HTERT RPE-1 (cell line): ENCODE measurements around the gene ZCCHC2.

Experiments used
- in situ Hi-C: fragments of 300-500 bp; cut with MboI; formaldehyde crosslinking; loops from 4 replicates; pipeline ENCODE4 v1.14.3; 2020; ENCODE audit warnings: low sequenced_read_pairs

Gene ZCCHC2

GRCh38 chr18:62537042-62537894 lies 14.4 kb downstream of the ZCCHC2 start:
- in situ Hi-C loops, result no loop called here

- in situ Hi-C loops, result no loop called here
Observed at GRCh38 chr18:62537946-62538345, 15.1 kb downstream of the ZCCHC2 start.

- in situ Hi-C loops, result no loop called here
Observed at GRCh38 chr18:62538881-62539280, 16.1 kb downstream of the ZCCHC2 start.

- in situ Hi-C loops, result no loop called here
Observed at GRCh38 chr18:62539284-62540165, 16.7 kb downstream of the ZCCHC2 start.

GRCh38 chr18:62543021-62543420 lies 20.2 kb downstream of the ZCCHC2 start:
- in situ Hi-C loops, result no loop called here

GRCh38 chr18:62545098-62545497 lies 22.3 kb downstream of the ZCCHC2 start:
- in situ Hi-C loops, result no loop called here

- in situ Hi-C loops, result no loop called here
Observed at GRCh38 chr18:62549755-62550154, 26.9 kb downstream of the ZCCHC2 start.

- in situ Hi-C loops, result no loop called here
Observed at GRCh38 chr18:62550746-62551145, 27.9 kb downstream of the ZCCHC2 start.

GRCh38 chr18:62551972-62552513 lies 29.2 kb downstream of the ZCCHC2 start:
- in situ Hi-C loops, result no loop called here

- in situ Hi-C loops, result no loop called here
Observed at GRCh38 chr18:62554061-62554815, 31.4 kb downstream of the ZCCHC2 start.

- in situ Hi-C loops, result no loop called here
Observed at GRCh38 chr18:62555135-62555534, 32.3 kb downstream of the ZCCHC2 start.

GRCh38 chr18:62556397-62556796 lies 33.6 kb downstream of the ZCCHC2 start:
- in situ Hi-C loops, result no loop called here

- in situ Hi-C loops, result no loop called here
Observed at GRCh38 chr18:62558015-62558663, 35.3 kb downstream of the ZCCHC2 start.

GRCh38 chr18:62564044-62564443 lies 41.2 kb downstream of the ZCCHC2 start:
- in situ Hi-C loops, result no loop called here

GRCh38 chr18:62566199-62566598 lies 43.4 kb downstream of the ZCCHC2 start:
- in situ Hi-C loops, result no loop called here

GRCh38 chr18:62566818-62567217 lies 44.0 kb downstream of the ZCCHC2 start:
- in situ Hi-C loops, result no loop called here

- in situ Hi-C loops, result no loop called here
Observed at GRCh38 chr18:62569081-62569655, 46.3 kb downstream of the ZCCHC2 start.

- in situ Hi-C loops, result no loop called here
Observed at GRCh38 chr18:62571037-62571436, 48.2 kb downstream of the ZCCHC2 start.

GRCh38 chr18:62571648-62572047 lies 48.8 kb downstream of the ZCCHC2 start:
- in situ Hi-C loops, result no loop called here

- in situ Hi-C loops, result no loop called here
Observed at GRCh38 chr18:62572456-62572855, 49.6 kb downstream of the ZCCHC2 start.
